Smooth muscle cell (in vitro differentiated cells): ENCODE data around the gene ECSCR. TPM values are rescaled to one million over a fixed set of nuclear protein-coding genes. Genes with fewer than 3 reads are reported as not detected.

Experiments used
- DNase-seq: peaks from one replicate; lab custom pipeline; 2025; ENCODE audit not compliant: unreplicated experiment; lab: John Stamatoyannopoulos, UW
- H2AFZ ChIP-seq: fragments of 200-600 bp; sonication (generic); 2 replicates; pipeline ENCODE4 v1.6.0; 2016; ENCODE audit warnings: antibody characterized with exemption, low read depth, mild to moderate bottlenecking
- H3F3A ChIP-seq: fragments of 200-600 bp; sonication (generic); 2 replicates; pipeline ENCODE4 v1.6.0; 2017; ENCODE audit warnings: antibody characterized with exemption, low read depth
- H3K27ac ChIP-seq: fragments of 200-600 bp; sonication (generic); 2 replicates; pipeline ENCODE4 v1.5.1; 2016; ENCODE audit warnings: low read depth, mild to moderate bottlenecking
- H3K27me3 ChIP-seq: fragments of 200-600 bp; sonication (generic); 2 replicates; pipeline ENCODE4 v1.6.1; 2016; ENCODE audit warnings: low read depth, mild to moderate bottlenecking
- H3K36me3 ChIP-seq: fragments of 200-600 bp; sonication (generic); 2 replicates; pipeline ENCODE4 v1.5.1; 2016; ENCODE audit warnings: low read depth
- H3K4me1 ChIP-seq: fragments of 200-600 bp; sonication (generic); 2 replicates; pipeline ENCODE4 v1.5.1; 2016; ENCODE audit warnings: low read depth
- H3K4me2 ChIP-seq: fragments of 200-600 bp; sonication (generic); 2 replicates; pipeline ENCODE4 v1.6.0; 2016; ENCODE audit warnings: mild to moderate bottlenecking
- H3K4me3 ChIP-seq: fragments of 200-600 bp; sonication (generic); 2 replicates; pipeline ENCODE4 v1.5.1; 2016; ENCODE audit warnings: mild to moderate bottlenecking
- H3K79me2 ChIP-seq: fragments of 200-600 bp; sonication (generic); 2 replicates; pipeline ENCODE4 v1.6.0; 2016; ENCODE audit warnings: low read depth, mild to moderate bottlenecking
- H3K9ac ChIP-seq: fragments of 200-600 bp; sonication (generic); 2 replicates; pipeline ENCODE4 v1.6.0; 2016; ENCODE audit warnings: low read depth
- H3K9me3 ChIP-seq: fragments of 200-600 bp; sonication (generic); replicated peaks from 2 replicates; pipeline ENCODE4 v1.5.1; 2016; ENCODE audit warnings: low read depth
- H4K20me1 ChIP-seq: fragments of 200-600 bp; sonication (generic); 2 replicates; pipeline ENCODE4 v1.6.0; 2016; ENCODE audit warnings: low read depth
- CTCF ChIP-seq: fragments of 200-600 bp; sonication (generic); IDR thresholded peaks from 2 replicates; pipeline ENCODE4 v1.5.1; 2017; ENCODE audit warnings: borderline replicate concordance, mild to moderate bottlenecking, antibody characterized with exemption; ENCODE audit not compliant: insufficient read depth, poor library complexity, severe bottlenecking
- WGBS: methylation state at CpG from one replicate; pipeline ENCODE4 v1.1.7; 2016; ENCODE audit warnings: low lambda C conversion rate; 5-methylcytosine and 5-hydroxymethylcytosine counted together
- polyA plus RNA-seq: library from polyadenylated mRNA; unstranded; fragments of >200 nt; fragmentation: Nextera tagmentation; extraction: Ambion mirVana; gene quantifications from 2 replicates; pipeline ENCODE4 v1.2.1, GENCODE V29; 2016
- total RNA-seq: library from RNA; depleted of rRNA; stranded (reverse); fragments of >200 nt; gene quantifications from 2 replicates; pipeline ENCODE4 v1.2.3, GENCODE V29; 2014

ECSCR gene
- total and polyA plus RNA-seq, 2 experiments from 2014 or later: 0.41 TPM; not detected in 1

GRCh38 chr5:139468421-139468931, 5.9 kb upstream of the ECSCR start:
- no peak for TF ChIP-seq CTCF
- Histone ChIP-seq H3K4me2 (no peak overlapping the region), H3K4me3 (no peak overlapping the region), H3K79me2 (no peaks in the 10 kb centered on the region), H2AFZ (no peak overlapping the region), H3K36me3 (no peaks in the 10 kb centered on the region), H4K20me1 (no peaks in the 10 kb centered on the region), H3F3A (peaks cover 8% of the 10 kb centered on the region), H3K27ac (peak overlapping the region; percentile 27), H3K9ac (no peak overlapping the region), H3K27me3 (no peaks in the 10 kb centered on the region), H3K4me1 (peaks cover 15% of the 10 kb centered on the region), H3K9me3 (no peaks in the 10 kb centered on the region)
- 65% methylated on average over 8 of the region's 8 CpGs for WGBS
- DNase-seq: no peak

GRCh38 chr5:139461698-139462097, 845 bp downstream of the ECSCR start:
- Histone ChIP-seq H3F3A (no peaks in the 10 kb centered on the region), H4K20me1 (no peaks in the 10 kb centered on the region), H3K36me3 (no peaks in the 10 kb centered on the region), H3K4me2 (peak overlapping the region; percentile 22), H3K9ac (no peak overlapping the region), H3K79me2 (no peaks in the 10 kb centered on the region), H3K4me3 (no peak overlapping the region), H3K9me3 (no peaks in the 10 kb centered on the region), H3K27ac (peak overlapping the region; percentile 17), H3K27me3 (no peaks in the 10 kb centered on the region), H2AFZ (no peak overlapping the region), H3K4me1 (no peaks in the 10 kb centered on the region)
- 57% methylated on average over 5 of the region's 5 CpGs for WGBS
- DNase-seq: no peak
- TF ChIP-seq CTCF: no peak

GRCh38 chr5:139461176-139461575, 1.4 kb downstream of the ECSCR start:
- Histone ChIP-seq H3K9me3 (no peaks in the 10 kb centered on the region), H3K4me2 (peak overlapping the region; percentile 9), H4K20me1 (no peaks in the 10 kb centered on the region), H3K27ac (peak overlapping the region; percentile 26), H3K27me3 (no peaks in the 10 kb centered on the region), H3F3A (no peaks in the 10 kb centered on the region), H3K36me3 (no peaks in the 10 kb centered on the region), H3K4me3 (no peak overlapping the region), H3K4me1 (no peaks in the 10 kb centered on the region), H3K9ac (no peak overlapping the region), H3K79me2 (no peaks in the 10 kb centered on the region), H2AFZ (no peak overlapping the region)
- TF ChIP-seq CTCF: no peak
- 87% methylated on average over 7 of the region's 7 CpGs for WGBS
- DNase-seq: no peak

GRCh38 chr5:139460455-139460854, 2.1 kb downstream of the ECSCR start:
- H3K4me1 ChIP-seq: no peaks in the 10 kb centered on the region
- H3K36me3 ChIP-seq: no peaks in the 10 kb centered on the region
- no peaks in the 10 kb centered on the region for H4K20me1 ChIP-seq
- H2AFZ ChIP-seq: no peak overlapping the region
- TF ChIP-seq CTCF: no peak
- WGBS: 29% methylated on average over 1 of the region's 1 CpG
- DNase-seq: no peak
- no peaks in the 10 kb centered on the region for H3K9me3 ChIP-seq
- no peaks in the 10 kb centered on the region for H3K27me3 ChIP-seq
- no peak overlapping the region for H3K9ac ChIP-seq
- H3F3A ChIP-seq: no peaks in the 10 kb centered on the region
- H3K27ac ChIP-seq: peak overlapping the region; percentile 35
- no peaks in the 10 kb centered on the region for H3K79me2 ChIP-seq
- no peak overlapping the region for H3K4me3 ChIP-seq
- no peak overlapping the region for H3K4me2 ChIP-seq
